ENCODE measurements around the gene RMDN3. TPM values are rescaled to one million over a fixed set of nuclear protein-coding genes. Genes with fewer than 3 reads are reported as not detected.
A peak's percentile ranks its signal among the peaks of the same experiment; 100 is the strongest.

The RMDN3 gene
- polyA plus RNA-seq, 2 of the 4 experiments (the other 2 are of a cell fraction) = 15.4 to 16.9 TPM

GRCh38 chr15:40743485-40743901, 11.6 kb downstream of the RMDN3 start:
- H3K4me3 ChIP-seq = no peak overlapping the region
- ChIA-PET POLR2A (no interaction called here), CTCF (interaction anchor here (1.3 to 1.4 kb wide), 3 partner anchors 9 to 41 kb away, joined by 3 to 10 read pairs (median 5); no protein-coding TSS in a partner anchor)
- 0 out of 3 replicates have a peak overlapping the region, but pooled peaks have one; percentile 43 for H3K4me2 ChIP-seq
- ATAC-seq (no peak), DNase-seq (ENCODE audit: low read depth in 1 of 2, low spot score in 1 of 2) (no peak), FAIRE-seq (no peak)
- peak overlapping the region in 1 of 2 experiments; percentile 8; a peak in 2 of 6 replicates for H3K27ac ChIP-seq
- H3K4me1 ChIP-seq = peaks cover 14% of the 10 kb centered on the region
- no peaks in the 10 kb centered on the region for H3K9me3 ChIP-seq
- TF ChIP-seq MYC (IDR thresholded peaks at IDR 0.05; ENCODE audit: borderline replicate concordance, low read length) = no peak
- TF ChIP-seq KDM5A (IDR thresholded peaks at IDR 0.05) = no peak
- TF ChIP-seq RCOR1 (IDR thresholded peaks at IDR 0.05; ENCODE audit: low read depth, low read length) = no peak
- no peak for TF ChIP-seq TP53 (CRISPR knock-in tag; IDR thresholded peaks at IDR 0.05)
- TF ChIP-seq NPAS2 (CRISPR knock-in tag; IDR thresholded peaks at IDR 0.05; ENCODE audit: borderline replicate concordance) = no peak
- TF ChIP-seq PHF8 (IDR thresholded peaks at IDR 0.05; ENCODE audit: borderline replicate concordance, low read depth) = no peak
- no peak for TF ChIP-seq NFE2L2 (conservative IDR thresholded peaks at IDR 0.05; ENCODE audit: low read length)
- no peak for TF ChIP-seq ZSCAN20 (CRISPR knock-in tag; IDR thresholded peaks at IDR 0.05)
- no peak for TF ChIP-seq KDM1A (IDR thresholded peaks at IDR 0.05; ENCODE audit: low read depth)
- no peak for TF ChIP-seq RARB (CRISPR knock-in tag; IDR thresholded peaks at IDR 0.05)
- no peak for TF ChIP-seq RNF2 (IDR thresholded peaks at IDR 0.05; ENCODE audit: borderline replicate concordance, low read depth)
- no peak for TF ChIP-seq HOXB13 (CRISPR knock-in tag; IDR thresholded peaks at IDR 0.05; ENCODE audit: low read depth)
- TF ChIP-seq CHD2 (IDR thresholded peaks at IDR 0.05; ENCODE audit: low read length, partially characterized antibody) = no peak
- TF ChIP-seq E2F6 (IDR thresholded peaks at IDR 0.05; ENCODE audit: borderline replicate concordance, low read depth) = no peak
- no peak for TF ChIP-seq POLR2A (IDR thresholded peaks at IDR 0.05; ENCODE audit: low read length)
- WGBS (ENCODE audit: missing lambda C conversion rate) = 78% methylated on average over 2 of the region's 2 CpGs

- TF ChIP-seq ELK1 (IDR thresholded peaks at IDR 0.05; ENCODE audit: low read depth, low read length) = no peak
- TF ChIP-seq ZC3H11A (IDR thresholded peaks at IDR 0.05) = no peak
- TF ChIP-seq EHMT2 (IDR thresholded peaks at IDR 0.05; ENCODE audit: low read depth) = no peak
- ATAC-seq (peak in 1 of 2 experiments; percentile 42; a peak in 1 of 6 replicates), FAIRE-seq (no peak)
Measured at GRCh38 chr15:40739854-40740253, 15.2 kb downstream of the RMDN3 start.

GRCh38 chr15:40739047-40739446, 16.0 kb downstream of the RMDN3 start:
- TF ChIP-seq FOSB (CRISPR knock-in tag; IDR thresholded peaks at IDR 0.05) (no peak), E2F6 (IDR thresholded peaks at IDR 0.05; ENCODE audit: borderline replicate concordance, low read depth) (no peak), ZC3H11A (IDR thresholded peaks at IDR 0.05) (no peak), POLR2AphosphoS2 (conservative IDR thresholded peaks at IDR 0.05; ENCODE audit: low read length) (no peak), EHF (CRISPR knock-in tag; IDR thresholded peaks at IDR 0.05) (no peak), JUN (IDR thresholded peaks at IDR 0.05) (no peak), KDM5A (IDR thresholded peaks at IDR 0.05) (no peak), EHMT2 (IDR thresholded peaks at IDR 0.05; ENCODE audit: low read depth) (no peak), SMC3 (IDR thresholded peaks at IDR 0.05) (no peak), MAX (IDR thresholded peaks at IDR 0.05) (no peak), RARB (CRISPR knock-in tag; IDR thresholded peaks at IDR 0.05) (no peak), RAD21 (conservative IDR thresholded peaks at IDR 0.05 in 1 of 2, IDR thresholded peaks at IDR 0.05 in 1 of 2) (no peak), HES2 (IDR thresholded peaks at IDR 0.05) (no peak), PBX3 (IDR thresholded peaks at IDR 0.05) (no peak)
- no peaks in the 10 kb centered on the region for H3K9me3 ChIP-seq
- no peak overlapping the region for H3K4me2 ChIP-seq
- no peak for DNase-seq (ENCODE audit: low read depth in 1 of 2, low spot score in 1 of 2)
- WGBS (ENCODE audit: missing lambda C conversion rate) = 33% methylated on average over 1 of the region's 2 CpGs
- ChIA-PET CTCF (interaction anchor here (1.1 to 1.9 kb wide), 6 partner anchors 10 to 155 kb away, joined by 3 to 5 read pairs (median 4); partner anchors contain the start of gene VPS18), POLR2A (no interaction called here)
- no peak for FAIRE-seq
- no peak for ATAC-seq
- H3K4me1 ChIP-seq = peaks cover 7% of the 10 kb centered on the region
- H3K4me3 ChIP-seq = no peak overlapping the region
- H3K27ac ChIP-seq = no peak overlapping the region

More at GRCh38 chr15:40739854-40740253, 15.2 kb downstream of the RMDN3 start:
- DNase-seq (ENCODE audit: low read depth in 1 of 2, low spot score in 1 of 2) = no peak
- ChIA-PET CTCF (interaction anchor here (0.9 to 1.9 kb wide), 6 partner anchors 9 to 154 kb away, joined by 3 to 5 read pairs (median 4); partner anchors contain the start of gene VPS18), POLR2A (no interaction called here)
- Histone ChIP-seq H3K27ac (no peak overlapping the region), H3K9me3 (no peaks in the 10 kb centered on the region), H3K4me1 (peaks cover 14% of the 10 kb centered on the region), H3K4me2 (no peak overlapping the region), H3K4me3 (no peak overlapping the region)
- 76% methylated on average over 2 of the region's 2 CpGs for WGBS (ENCODE audit: missing lambda C conversion rate)
